ENCODE measurements around the gene CD163L1.

GRCh38 chr12:7322599-7322998 lies 121.4 kb downstream of the CD163L1 start:
- TF ChIP-seq CTCF (IDR thresholded peaks at IDR 0.05): no peak
- TF ChIP-seq POLR2A (IDR thresholded peaks at IDR 0.05): no peak

Measured in Peyer's patch (tissue), 4 donors.